Measurements from ENCODE around the gene EIF3K. TPM values are rescaled to one million over a fixed set of nuclear protein-coding genes. Genes with fewer than 3 reads are reported as not detected.

EIF3K gene
- total and polyA plus RNA-seq, 5 experiments from 2014 or later: 335 to 435 (median 400) TPM

- peaks cover 0 to 20% (median 10%) of the 10 kb centered on the region in 3 donors for H3K36me3 Mint-ChIP-seq
- H3K9me3 Mint-ChIP-seq: no peaks in the 10 kb centered on the region
- peaks cover 22 to 83% (median 42%) of the 10 kb centered on the region in 4 donors for H3K4me1 Mint-ChIP-seq
- peak overlapping the region in 1 of 10 donors; percentile 30 for H3K4me3 Mint-ChIP-seq
- POLR2A ChIA-PET: no interaction called here
- no peak for DNase-seq
- no peak for ATAC-seq
- H3K27me3 Mint-ChIP-seq: peaks cover 0 to 17% (median 0%) of the 10 kb centered on the region in 5 donors
- peak overlapping the region in 4 of 10 donors; percentile 17 to 86 (median 48) for H3K27ac Mint-ChIP-seq
Observed at GRCh38 chr19:38675611-38676010, 56.6 kb downstream of the EIF3K start.

DNA sequence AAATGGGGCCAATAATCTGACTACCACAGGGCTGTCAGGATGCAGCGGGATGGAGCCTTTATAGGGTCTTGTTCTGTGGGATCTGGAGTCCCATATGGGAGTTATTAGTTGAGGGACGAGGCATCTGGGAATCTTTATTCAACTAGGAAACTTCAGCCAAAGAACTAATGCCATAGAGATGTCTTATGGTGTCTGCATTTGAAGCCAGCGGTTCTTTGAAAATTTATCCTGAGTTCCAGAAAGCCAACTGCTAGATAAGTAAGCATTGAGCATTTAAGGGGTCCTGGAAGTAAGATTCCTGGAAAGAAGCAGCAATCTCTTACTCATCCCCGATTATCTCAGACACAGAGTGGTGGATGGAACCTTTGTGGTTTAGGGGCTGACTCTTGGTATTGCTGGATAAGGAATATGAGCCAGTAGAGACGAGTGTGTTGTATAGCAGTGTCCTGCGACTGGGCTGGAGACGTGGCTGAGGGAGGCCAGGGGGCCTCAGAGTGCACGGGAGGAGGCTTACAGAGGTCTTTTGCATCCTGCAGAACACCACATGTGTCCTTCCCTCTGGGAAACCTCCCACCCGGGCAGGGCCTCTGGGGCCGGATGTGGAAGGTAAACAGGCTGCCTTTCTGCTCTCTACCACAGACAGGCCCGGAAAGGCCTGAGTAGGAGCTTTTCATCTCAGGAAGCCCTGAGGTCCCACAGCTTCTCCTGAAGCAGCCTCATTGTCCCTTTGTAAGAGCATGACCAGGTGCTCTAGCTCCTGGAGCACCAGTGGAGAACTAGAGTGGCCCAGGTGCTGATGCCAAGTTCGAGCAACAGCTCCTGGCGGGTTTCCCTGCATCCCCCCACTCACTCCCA lies 57.3 kb downstream of the EIF3K start:
- peak overlapping the region in 3 of 10 donors; percentile 31 to 86 (median 73) for H3K27ac Mint-ChIP-seq
- H3K9me3 Mint-ChIP-seq: no peaks in the 10 kb centered on the region
- peaks cover 22 to 83% (median 43%) of the 10 kb centered on the region in 4 donors for H3K4me1 Mint-ChIP-seq
- H3K36me3 Mint-ChIP-seq: peaks cover 0 to 20% (median 10%) of the 10 kb centered on the region in 3 donors
- peaks cover 0 to 20% (median 0%) of the 10 kb centered on the region in 5 donors for H3K27me3 Mint-ChIP-seq
- DNase-seq (no peak), ATAC-seq (no peak)
- POLR2A ChIA-PET: interaction anchor here (0.6 kb wide), 1 partner anchor 20 kb away, joined by 3 read pairs; no protein-coding TSS in a partner anchor
- peak overlapping the region in 3 of 10 donors; percentile 14 to 30 (median 20) for H3K4me3 Mint-ChIP-seq

- peaks cover 0 to 18% (median 0%) of the 10 kb centered on the region in 5 donors for H3K27me3 Mint-ChIP-seq
- peaks cover 0 to 20% (median 10%) of the 10 kb centered on the region in 3 donors for H3K36me3 Mint-ChIP-seq
- DNase-seq: no peak
- H3K27ac Mint-ChIP-seq: peak overlapping the region in 3 of 10 donors; percentile 9 to 72 (median 66)
- POLR2A ChIA-PET: interaction anchor here (0.5 to 0.6 kb wide), 2 partner anchors 20 to 187 kb away, joined by 3 read pairs; no protein-coding TSS in a partner anchor
- H3K4me3 Mint-ChIP-seq: peak overlapping the region in 2 of 10 donors; percentile 30 to 31
- H3K4me1 Mint-ChIP-seq: peaks cover 27 to 83% (median 43%) of the 10 kb centered on the region in 4 donors
- H3K9me3 Mint-ChIP-seq: no peaks in the 10 kb centered on the region
- ATAC-seq: no peak
Observed at GRCh38 chr19:38676878-38677646, 58.1 kb downstream of the EIF3K start.

- DNase-seq (no peak), ATAC-seq (no peak)
- peaks cover 0 to 18% (median 4%) of the 10 kb centered on the region in 5 donors for H3K27me3 Mint-ChIP-seq
- peak overlapping the region in 3 of 10 donors; percentile 21 to 89 (median 65) for H3K27ac Mint-ChIP-seq
- peaks cover 0 to 22% (median 10%) of the 10 kb centered on the region in 3 donors for H3K36me3 Mint-ChIP-seq
- peaks cover 27 to 91% (median 53%) of the 10 kb centered on the region in 4 donors for H3K4me1 Mint-ChIP-seq
- peak overlapping the region in 1 of 10 donors; percentile 15 for H3K4me3 Mint-ChIP-seq
- H3K9me3 Mint-ChIP-seq: no peaks in the 10 kb centered on the region
- POLR2A ChIA-PET: no interaction called here
Observed at GRCh38 chr19:38678217-38678890, 59.4 kb downstream of the EIF3K start.

GRCh38 chr19:38678891-38679494 lies 60.0 kb downstream of the EIF3K start:
- H3K4me3 Mint-ChIP-seq: no peak overlapping the region
- DNase-seq (no peak), ATAC-seq (no peak)
- peaks cover 25 to 95% (median 56%) of the 10 kb centered on the region in 4 donors for H3K4me1 Mint-ChIP-seq
- peaks cover 0 to 21% (median 10%) of the 10 kb centered on the region in 3 donors for H3K36me3 Mint-ChIP-seq
- peaks cover 0 to 18% (median 4%) of the 10 kb centered on the region in 5 donors for H3K27me3 Mint-ChIP-seq
- H3K27ac Mint-ChIP-seq: peak overlapping the region in 2 of 10 donors; percentile 65 to 89
- H3K9me3 Mint-ChIP-seq: no peaks in the 10 kb centered on the region
- POLR2A ChIA-PET: no interaction called here

DNA sequence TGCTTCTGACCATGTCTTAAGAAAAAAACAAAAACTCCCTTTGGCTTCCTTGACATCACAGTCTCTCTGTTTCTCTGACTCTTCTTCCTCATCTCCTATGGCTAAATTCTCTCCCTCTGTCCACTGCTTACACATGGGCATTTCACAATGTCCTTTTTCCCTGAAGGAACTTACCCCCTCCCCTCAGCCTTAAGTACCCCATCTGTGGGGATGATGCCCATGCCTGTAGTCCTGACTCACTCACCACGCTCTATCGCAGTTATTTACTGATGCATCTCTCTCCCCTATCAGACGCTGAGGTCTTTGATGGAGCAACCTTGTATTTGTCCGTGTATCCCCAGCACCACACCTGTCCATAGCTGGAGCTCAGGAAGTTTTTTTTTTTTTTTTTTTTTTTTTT lies 60.9 kb downstream of the EIF3K start:
- DNase-seq (no peak), ATAC-seq (no peak)
- Mint-ChIP-seq H3K27me3 (peaks cover 0 to 18% (median 4%) of the 10 kb centered on the region in 5 donors), H3K36me3 (peaks cover 0 to 20% (median 10%) of the 10 kb centered on the region in 3 donors), H3K27ac (peak overlapping the region in 5 of 10 donors; percentile 38 to 96 (median 46)), H3K9me3 (no peaks in the 10 kb centered on the region), H3K4me3 (peak overlapping the region in 4 of 10 donors; percentile 33 to 62 (median 44)), H3K4me1 (peaks cover 25 to 95% (median 56%) of the 10 kb centered on the region in 4 donors)
- POLR2A ChIA-PET: no interaction called here

DNA sequence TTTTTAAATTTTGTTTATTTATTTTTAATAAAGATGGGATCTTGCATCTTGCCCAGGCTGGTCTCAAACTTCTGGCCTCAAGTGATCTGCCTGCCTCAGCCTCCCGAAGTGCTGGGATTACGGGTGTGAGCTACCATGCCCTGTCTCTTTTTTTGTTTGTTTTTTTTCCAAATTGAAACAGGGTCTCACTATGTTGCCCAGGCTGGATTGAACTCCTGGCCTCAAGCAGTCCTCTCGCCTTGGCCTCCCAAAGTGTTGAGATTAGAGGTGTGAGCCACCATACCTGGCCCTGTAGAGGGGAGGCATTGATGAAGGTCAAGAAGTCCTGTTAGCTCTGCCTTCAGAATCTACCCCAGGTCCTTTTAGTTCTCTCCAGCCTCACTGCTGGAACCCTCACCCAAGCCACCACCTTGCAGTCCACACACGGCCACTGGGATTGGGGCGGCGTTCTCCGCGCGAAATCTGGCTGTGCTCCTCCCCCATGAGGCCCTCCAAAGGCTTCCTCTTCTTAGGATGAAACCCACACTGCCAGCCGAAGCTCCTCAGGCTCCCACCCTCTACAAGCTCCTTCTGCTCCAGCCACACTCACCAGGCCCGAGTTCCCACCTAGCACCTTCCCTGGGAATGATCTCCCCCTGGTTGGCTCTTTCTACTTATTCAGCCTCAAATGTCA lies 63.3 kb downstream of the EIF3K start:
- H3K27me3 Mint-ChIP-seq: peaks cover 0 to 28% (median 4%) of the 10 kb centered on the region in 5 donors
- H3K36me3 Mint-ChIP-seq: peaks cover 0 to 12% (median 6%) of the 10 kb centered on the region in 3 donors
- no peaks in the 10 kb centered on the region for H3K9me3 Mint-ChIP-seq
- H3K4me1 Mint-ChIP-seq: peaks cover 21 to 94% (median 58%) of the 10 kb centered on the region in 4 donors
- POLR2A ChIA-PET: no interaction called here
- H3K4me3 Mint-ChIP-seq: peak overlapping the region in 1 of 10 donors; percentile 32
- no peak for ATAC-seq
- no peak for DNase-seq
- peak overlapping the region in 3 of 10 donors; percentile 20 to 89 (median 71) for H3K27ac Mint-ChIP-seq

- Mint-ChIP-seq H3K4me1 (peaks cover 18 to 95% (median 59%) of the 10 kb centered on the region in 4 donors), H3K4me3 (peak overlapping the region in 1 of 10 donors; percentile 32), H3K9me3 (no peaks in the 10 kb centered on the region), H3K27me3 (peaks cover 0 to 30% (median 4%) of the 10 kb centered on the region in 5 donors), H3K27ac (peak overlapping the region in 3 of 10 donors; percentile 69 to 89 (median 71)), H3K36me3 (peaks cover 0 to 10% (median 4%) of the 10 kb centered on the region in 3 donors)
- POLR2A ChIA-PET: no interaction called here
- no peak for DNase-seq
- no peak for ATAC-seq
Observed at GRCh38 chr19:38682872-38683392, 63.9 kb downstream of the EIF3K start.

GRCh38 chr19:38683393-38684077 lies 64.5 kb downstream of the EIF3K start:
- peak in 1 of 10 donors; percentile 32 for DNase-seq
- Mint-ChIP-seq H3K27ac (peak overlapping the region in 4 of 10 donors; percentile 41 to 89 (median 70)), H3K36me3 (peaks cover 0 to 10% (median 2%) of the 10 kb centered on the region in 3 donors), H3K4me3 (peak overlapping the region in 2 of 10 donors; percentile 34 to 55), H3K9me3 (no peaks in the 10 kb centered on the region), H3K27me3 (peaks cover 0 to 27% (median 4%) of the 10 kb centered on the region in 5 donors), H3K4me1 (peaks cover 18 to 94% (median 56%) of the 10 kb centered on the region in 4 donors)
- peak in 1 of 2 donors; percentile 53 for ATAC-seq
- POLR2A ChIA-PET: no interaction called here

- peaks cover 0 to 24% (median 4%) of the 10 kb centered on the region in 5 donors for H3K27me3 Mint-ChIP-seq
- POLR2A ChIA-PET: no interaction called here
- peak overlapping the region in 5 of 10 donors; percentile 41 to 89 (median 69) for H3K27ac Mint-ChIP-seq
- H3K4me3 Mint-ChIP-seq: peak overlapping the region in 2 of 10 donors; percentile 47 to 55
- DNase-seq (no peak), ATAC-seq (no peak)
- H3K4me1 Mint-ChIP-seq: peaks cover 18 to 94% (median 55%) of the 10 kb centered on the region in 4 donors
- H3K9me3 Mint-ChIP-seq: no peaks in the 10 kb centered on the region
- H3K36me3 Mint-ChIP-seq: peaks cover 0 to 5% (median 2%) of the 10 kb centered on the region in 3 donors
Observed at GRCh38 chr19:38684078-38684861, 65.3 kb downstream of the EIF3K start.

Measured in naive thymus-derived CD8-positive, alpha-beta T cell (primary cell).